Epithelial cell of esophagus (primary cell): Measurements from ENCODE around the gene FBXO8.

Experiments used
- DNase-seq: peaks from one replicate; pipeline ENCODE4 v3.0.0; 2010; ENCODE audit warnings: low read depth
- H3K4me3 ChIP-seq: 2 replicates; pipeline ENCODE4 v1.5.1; 2011; ENCODE audit warnings: mild to moderate bottlenecking, low read length, control low read depth
- TF ChIP-seq, protein P1 (sequence below): IDR thresholded peaks from 2 replicates; pipeline ENCODE4 v1.5.1; 2011; ENCODE audit warnings: low read depth, mild to moderate bottlenecking, low read length, control low read depth, inconsistent platforms; ENCODE audit not compliant: insufficient read depth; ENCODE audit errors: missing control alignments

The FBXO8 gene

DNA sequence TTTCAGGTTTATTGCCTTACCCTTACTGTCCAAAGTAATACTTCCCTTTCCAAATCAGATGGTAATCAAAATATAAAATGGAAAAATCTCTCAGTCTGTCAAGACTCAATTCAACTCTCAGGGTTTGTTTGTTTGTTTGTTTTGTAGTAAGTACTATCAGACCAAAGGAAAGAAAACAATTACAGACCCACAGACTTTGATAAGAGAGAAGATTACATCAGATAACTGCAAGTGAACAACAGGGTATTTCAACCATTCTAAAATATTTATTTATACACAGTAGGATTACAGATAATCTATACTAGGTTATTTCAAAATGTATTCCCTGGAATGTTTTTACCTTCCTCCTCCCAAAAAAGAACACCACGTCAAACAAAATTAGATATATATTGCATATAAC lies 28.9 kb downstream of the FBXO8 start:
- TF ChIP-seq, protein P1, sequence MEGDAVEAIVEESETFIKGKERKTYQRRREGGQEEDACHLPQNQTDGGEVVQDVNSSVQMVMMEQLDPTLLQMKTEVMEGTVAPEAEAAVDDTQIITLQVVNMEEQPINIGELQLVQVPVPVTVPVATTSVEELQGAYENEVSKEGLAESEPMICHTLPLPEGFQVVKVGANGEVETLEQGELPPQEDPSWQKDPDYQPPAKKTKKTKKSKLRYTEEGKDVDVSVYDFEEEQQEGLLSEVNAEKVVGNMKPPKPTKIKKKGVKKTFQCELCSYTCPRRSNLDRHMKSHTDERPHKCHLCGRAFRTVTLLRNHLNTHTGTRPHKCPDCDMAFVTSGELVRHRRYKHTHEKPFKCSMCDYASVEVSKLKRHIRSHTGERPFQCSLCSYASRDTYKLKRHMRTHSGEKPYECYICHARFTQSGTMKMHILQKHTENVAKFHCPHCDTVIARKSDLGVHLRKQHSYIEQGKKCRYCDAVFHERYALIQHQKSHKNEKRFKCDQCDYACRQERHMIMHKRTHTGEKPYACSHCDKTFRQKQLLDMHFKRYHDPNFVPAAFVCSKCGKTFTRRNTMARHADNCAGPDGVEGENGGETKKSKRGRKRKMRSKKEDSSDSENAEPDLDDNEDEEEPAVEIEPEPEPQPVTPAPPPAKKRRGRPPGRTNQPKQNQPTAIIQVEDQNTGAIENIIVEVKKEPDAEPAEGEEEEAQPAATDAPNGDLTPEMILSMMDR: no peak
- no peak for DNase-seq

DNA sequence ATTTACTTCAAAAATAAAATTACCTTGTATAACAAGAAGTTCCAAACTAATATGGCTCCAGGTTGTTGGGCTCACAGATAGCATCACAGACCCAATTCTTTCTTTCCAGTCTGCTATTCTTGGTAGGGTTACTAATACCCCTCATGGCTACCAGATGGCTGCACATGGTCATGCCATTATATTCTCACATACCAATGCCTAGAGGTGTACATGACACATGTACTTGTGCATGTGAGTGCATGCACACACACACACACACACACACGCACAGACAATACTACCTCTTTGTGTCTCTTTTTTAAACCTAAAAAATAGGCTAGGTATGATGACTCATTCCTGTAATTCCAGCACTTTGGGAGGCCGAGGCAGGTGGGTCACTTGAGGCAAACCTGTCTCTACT lies 31.1 kb downstream of the FBXO8 start:
- TF ChIP-seq, protein P1: no peak
- H3K4me3 ChIP-seq: no peak overlapping the region
- peak; percentile 21 for DNase-seq

More for the DNA sequence above, 28.9 kb downstream of the FBXO8 start:
- H3K4me3 ChIP-seq: no peak overlapping the region

DNA sequence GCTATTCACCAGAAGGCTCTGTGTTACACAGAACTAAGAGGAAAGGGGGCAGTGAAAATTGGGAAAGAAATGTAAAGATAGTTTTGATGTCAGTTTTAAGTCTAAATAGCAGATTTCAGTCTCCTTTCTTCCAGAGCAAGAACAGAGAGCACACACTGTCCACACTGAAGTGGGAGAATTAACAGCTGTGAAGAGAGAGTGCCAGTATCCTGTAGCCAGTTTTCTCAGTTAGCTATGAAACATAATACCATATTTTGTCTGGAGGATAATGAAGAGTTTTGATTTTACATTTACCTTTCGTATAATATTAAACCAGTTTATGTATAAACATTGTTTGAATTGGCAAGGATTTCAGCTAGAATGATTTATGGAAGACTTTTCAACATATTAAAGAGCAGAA lies 35.1 kb downstream of the FBXO8 start:
- DNase-seq: no peak

DNA sequence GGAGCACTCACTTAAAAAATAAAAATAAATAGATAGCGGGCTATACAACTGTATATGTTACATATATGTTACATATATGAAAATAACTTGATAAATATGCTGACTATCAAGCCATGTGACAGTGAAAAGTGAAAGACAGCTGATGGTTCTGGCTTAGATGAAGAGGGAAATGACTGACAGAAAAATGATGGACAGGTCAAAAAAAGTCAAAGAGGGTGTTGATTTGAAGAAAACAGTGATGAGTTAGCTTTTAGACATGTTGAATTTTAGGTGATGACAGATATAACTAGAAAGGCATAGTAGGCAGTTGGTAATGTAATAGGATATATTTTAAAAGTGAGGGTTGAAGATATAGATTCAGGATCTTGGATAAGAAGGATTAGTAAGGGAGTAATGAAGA lies 37.8 kb downstream of the FBXO8 start:
- TF ChIP-seq, protein P1: no peak
- no peak for DNase-seq
- no peak overlapping the region for H3K4me3 ChIP-seq

More for the DNA sequence above, 35.1 kb downstream of the FBXO8 start:
- no peak overlapping the region for H3K4me3 ChIP-seq
- TF ChIP-seq, protein P1: no peak

- no peak overlapping the region for H3K4me3 ChIP-seq
- peak; percentile 61 for DNase-seq
- TF ChIP-seq, protein P1: no peak
Measured at GRCh38 chr4:174244441-174244840, 39.0 kb downstream of the FBXO8 start.

- TF ChIP-seq, protein P1: no peak
- no peak overlapping the region for H3K4me3 ChIP-seq
- no peak for DNase-seq
Measured at GRCh38 chr4:174241162-174241561, 42.3 kb downstream of the FBXO8 start.

- H3K4me3 ChIP-seq: no peak overlapping the region
- TF ChIP-seq, protein P1: no peak
- no peak for DNase-seq
Measured at GRCh38 chr4:174236359-174236758, 47.1 kb downstream of the FBXO8 start.
